Stomach smooth muscle (tissue), 2 donors: Measurements from ENCODE around the gene INPP4A.

ENCODE experiments used
- H3K27ac ChIP-seq: one replicate; pipeline ENCODE4 v1.7.0; 2013; ENCODE audit warnings: mild to moderate bottlenecking, low read length, inconsistent platforms
- H3K27me3 ChIP-seq, 2 donors: one replicate each; pipeline ENCODE4 v1.7.0; 2013; ENCODE audit warnings: low read length in 2 of 2; ENCODE audit not compliant: insufficient read depth in 2 of 2, control insufficient read depth in 1 of 2
- H3K36me3 ChIP-seq, 2 donors: one replicate each; pipeline ENCODE4 v1.7.0; 2013; ENCODE audit warnings: low read length in 2 of 2; ENCODE audit not compliant: control insufficient read depth in 2 of 2, insufficient read depth in 2 of 2
- H3K4me1 ChIP-seq: one replicate; pipeline ENCODE4 v1.7.0; 2013; ENCODE audit warnings: low read length; ENCODE audit not compliant: control insufficient read depth, insufficient read depth
- H3K4me3 ChIP-seq, 2 donors: one replicate each; pipeline ENCODE4 v1.7.0; 2013; ENCODE audit warnings: low read length in 2 of 2
- H3K9ac ChIP-seq, 2 donors: one replicate each; pipeline ENCODE4 v1.7.0; 2013; ENCODE audit warnings: low read length in 2 of 2, mild to moderate bottlenecking in 1 of 2
- H3K9me3 ChIP-seq, 2 donors: one replicate each; pipeline ENCODE4 v1.7.0; 2013; ENCODE audit warnings: low read length in 2 of 2; ENCODE audit not compliant: control insufficient read depth in 2 of 2
- donor health status: healthy.
- donor health status: Pancreatic carcinoma.

Gene INPP4A

DNA sequence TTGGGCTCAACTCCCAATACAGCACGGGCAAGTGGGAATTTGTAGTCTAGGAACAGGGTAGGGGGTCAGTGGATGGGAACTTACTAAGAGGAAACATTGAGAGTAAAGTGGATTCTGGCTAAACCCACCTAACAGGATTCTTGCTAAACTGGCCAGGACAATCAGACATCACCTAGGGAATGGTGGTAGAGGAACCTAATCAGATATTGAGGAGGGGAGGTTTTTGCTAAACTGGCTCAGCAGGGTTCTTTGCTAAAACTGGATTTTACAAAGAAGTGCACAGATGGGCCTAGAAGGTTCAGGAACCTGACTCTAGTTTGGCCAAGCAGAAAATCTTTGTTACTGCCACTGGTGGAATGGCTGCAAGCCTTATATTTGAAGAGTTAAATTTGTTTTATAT lies 55.9 kb downstream of the INPP4A start:
- peaks cover 24% of the 10 kb centered on the region for H3K4me1 ChIP-seq
- no peaks in the 10 kb centered on the region for H3K9me3 ChIP-seq
- H3K27me3 ChIP-seq, result no peaks in the 10 kb centered on the region
- H3K27ac ChIP-seq, result no peak overlapping the region
- H3K9ac ChIP-seq, result no peak overlapping the region
- no peaks in the 10 kb centered on the region for H3K36me3 ChIP-seq
- no peak overlapping the region for H3K4me3 ChIP-seq

DNA sequence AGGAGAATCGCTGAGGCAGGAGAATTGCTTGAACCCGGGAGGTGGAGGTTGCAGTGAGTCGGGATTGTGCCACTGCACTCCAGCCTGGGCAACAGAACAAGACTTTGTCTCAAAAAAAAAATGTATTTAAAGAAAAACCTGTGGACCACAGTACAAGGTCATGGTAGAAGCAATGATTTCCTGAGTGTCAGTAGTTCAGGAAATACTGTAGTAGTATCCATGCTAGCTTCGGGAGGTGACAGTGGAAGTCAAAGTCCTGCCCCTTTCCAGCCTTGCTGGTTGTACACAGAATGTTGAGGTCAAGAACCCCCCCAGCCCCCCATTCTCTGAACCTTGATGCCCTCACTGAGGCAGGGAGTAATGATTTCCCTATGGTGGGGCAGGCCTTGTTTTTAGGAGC lies 56.6 kb downstream of the INPP4A start:
- Histone ChIP-seq H3K4me1 (peaks cover 26% of the 10 kb centered on the region), H3K9me3 (no peaks in the 10 kb centered on the region), H3K36me3 (no peaks in the 10 kb centered on the region), H3K9ac (no peak overlapping the region), H3K27ac (no peak overlapping the region), H3K4me3 (no peak overlapping the region), H3K27me3 (no peaks in the 10 kb centered on the region)

DNA sequence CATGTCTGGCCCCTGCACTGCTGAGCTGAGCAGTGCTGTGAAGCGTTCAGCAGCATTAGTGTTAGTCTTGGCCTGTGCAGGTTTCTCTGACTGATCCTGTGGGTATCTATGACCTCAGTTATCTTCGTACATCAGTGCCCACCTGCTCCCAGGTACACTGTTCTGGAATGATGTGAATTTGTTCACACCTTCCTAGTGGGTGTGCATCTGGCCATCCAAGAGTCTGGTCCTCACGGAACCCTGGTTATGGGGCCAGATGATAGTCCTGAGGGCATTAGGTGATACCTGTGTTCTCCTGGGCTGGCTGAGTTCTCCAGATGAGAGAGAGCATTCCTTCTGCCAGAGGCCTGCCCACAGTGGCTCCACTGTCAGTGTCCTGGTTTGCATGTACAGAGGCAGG lies 57.2 kb downstream of the INPP4A start:
- H3K4me3 ChIP-seq, result no peak overlapping the region
- H3K4me1 ChIP-seq, result peaks cover 28% of the 10 kb centered on the region
- no peak overlapping the region for H3K9ac ChIP-seq
- no peaks in the 10 kb centered on the region for H3K27me3 ChIP-seq
- peaks cover 0 to 4% of the 10 kb centered on the region in 2 donors for H3K36me3 ChIP-seq
- H3K27ac ChIP-seq, result no peak overlapping the region
- no peaks in the 10 kb centered on the region for H3K9me3 ChIP-seq

DNA sequence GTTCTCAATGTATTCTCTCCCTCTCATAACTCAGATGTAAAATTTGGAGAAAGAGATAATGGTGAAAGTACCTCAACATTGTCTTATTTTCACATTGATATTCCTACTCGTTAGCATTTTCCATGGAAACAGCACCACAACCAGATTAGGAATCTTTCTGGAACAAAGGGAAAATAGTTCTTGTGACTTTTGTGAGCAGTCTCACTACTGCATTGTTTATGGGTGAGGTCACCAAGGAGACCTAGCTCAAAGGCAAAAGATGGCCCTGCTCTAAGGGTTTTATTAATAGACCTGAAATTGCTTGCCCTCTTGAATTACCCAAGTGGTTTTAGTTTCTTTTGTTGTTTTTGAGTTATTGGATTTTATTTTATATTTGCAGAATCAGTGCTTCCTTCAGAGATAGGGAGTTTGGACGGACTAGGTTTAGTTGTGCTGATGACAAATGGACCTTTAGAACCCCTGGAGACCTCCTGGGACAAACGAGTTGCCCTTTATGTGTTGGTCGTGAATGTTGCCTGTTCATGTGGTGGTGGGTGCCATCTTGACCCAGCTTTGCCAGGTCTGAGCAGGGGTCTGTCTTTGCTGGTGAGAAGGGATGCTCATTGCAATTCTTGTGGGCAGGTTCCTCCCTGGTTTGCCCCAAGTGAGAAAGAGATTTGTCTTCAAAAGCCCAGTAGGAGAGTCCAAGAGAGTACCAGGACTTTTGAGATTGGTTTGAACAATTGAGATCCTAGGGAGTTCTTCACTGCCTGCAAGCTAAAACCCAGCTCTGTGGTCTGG lies 58.1 kb downstream of the INPP4A start:
- Histone ChIP-seq H3K4me1 (peaks cover 32% of the 10 kb centered on the region), H3K36me3 (peaks cover 0 to 5% of the 10 kb centered on the region in 2 donors), H3K27me3 (no peaks in the 10 kb centered on the region), H3K27ac (no peak overlapping the region), H3K9ac (no peak overlapping the region), H3K9me3 (no peaks in the 10 kb centered on the region), H3K4me3 (no peak overlapping the region)

DNA sequence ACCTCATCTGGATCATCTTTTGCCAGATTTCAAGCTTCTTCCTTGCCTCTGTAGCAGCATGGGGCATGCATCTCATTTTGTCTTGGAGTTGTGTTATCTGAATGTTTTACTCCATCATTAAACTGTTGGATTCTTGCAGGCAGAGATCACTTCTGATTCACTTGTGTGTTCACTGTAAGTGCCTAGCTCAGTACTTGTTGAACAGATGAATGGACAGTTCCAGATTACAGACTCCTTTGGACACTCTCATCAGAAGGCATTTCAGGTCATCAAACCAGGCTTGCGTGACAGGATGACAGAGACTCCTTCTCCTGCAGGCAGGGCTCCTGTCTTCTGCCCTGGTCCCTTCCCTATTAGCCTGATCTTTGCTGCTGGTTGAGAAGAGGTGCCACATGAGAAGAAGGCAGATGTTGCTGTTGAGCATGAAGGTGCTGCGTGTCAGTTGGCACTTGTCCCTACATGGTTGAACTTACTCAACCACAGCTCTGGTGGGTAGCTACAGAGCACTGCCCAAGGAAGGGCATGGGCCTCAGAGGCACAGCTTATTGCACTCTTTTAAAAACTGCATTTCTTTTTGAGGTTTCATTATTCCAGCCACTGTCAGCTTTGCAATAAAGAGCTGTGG lies 58.9 kb downstream of the INPP4A start:
- peaks cover 0 to 5% of the 10 kb centered on the region in 2 donors for H3K36me3 ChIP-seq

DNA sequence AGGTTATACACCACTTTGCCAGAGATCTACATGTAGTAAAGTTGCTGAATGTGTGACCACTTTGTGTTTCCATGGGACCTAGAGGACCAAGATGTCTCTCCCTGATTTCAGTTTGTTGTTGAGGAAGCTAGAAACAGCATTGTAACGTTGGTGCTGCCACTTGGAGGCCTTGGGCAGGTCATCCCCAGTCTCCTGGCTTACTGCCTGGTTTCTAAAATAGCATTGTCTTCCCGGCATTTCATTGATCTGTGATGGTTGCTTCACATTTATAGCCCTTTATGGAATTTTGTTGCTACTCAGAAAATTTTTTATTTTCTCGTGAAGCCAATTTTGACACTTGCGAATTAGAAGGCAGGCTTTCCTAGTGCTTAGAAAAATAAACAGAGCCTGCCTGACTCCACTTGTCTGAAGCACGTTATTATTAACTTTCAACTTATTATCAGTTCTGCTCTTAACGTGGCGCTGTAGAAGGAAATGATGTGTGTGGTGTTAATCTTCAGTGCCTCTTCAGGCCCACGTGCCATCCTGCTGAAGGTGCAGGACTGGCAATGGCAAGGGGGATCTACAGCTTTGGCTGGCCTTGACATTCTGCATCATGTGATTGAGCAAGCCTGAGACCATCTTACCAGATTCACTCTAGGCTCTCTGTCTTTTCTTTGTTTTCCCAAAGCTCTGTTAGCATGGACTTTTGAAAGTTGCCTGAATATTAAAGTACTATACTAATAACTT lies 59.9 kb downstream of the INPP4A start:
- Histone ChIP-seq H3K36me3 (peaks cover 0 to 5% of the 10 kb centered on the region in 2 donors), H3K27ac (peak overlapping the region; percentile 74), H3K27me3 (no peaks in the 10 kb centered on the region), H3K4me3 (no peak overlapping the region), H3K9me3 (no peaks in the 10 kb centered on the region), H3K9ac (peak overlapping the region in 1 of 2 donors; percentile 1), H3K4me1 (peaks cover 39% of the 10 kb centered on the region)

More for the DNA sequence above, 58.9 kb downstream of the INPP4A start:
- no peaks in the 10 kb centered on the region for H3K9me3 ChIP-seq
- H3K9ac ChIP-seq, result no peak overlapping the region
- H3K27me3 ChIP-seq, result no peaks in the 10 kb centered on the region
- H3K4me3 ChIP-seq, result no peak overlapping the region
- peaks cover 39% of the 10 kb centered on the region for H3K4me1 ChIP-seq
- peak overlapping the region; percentile 74 for H3K27ac ChIP-seq

DNA sequence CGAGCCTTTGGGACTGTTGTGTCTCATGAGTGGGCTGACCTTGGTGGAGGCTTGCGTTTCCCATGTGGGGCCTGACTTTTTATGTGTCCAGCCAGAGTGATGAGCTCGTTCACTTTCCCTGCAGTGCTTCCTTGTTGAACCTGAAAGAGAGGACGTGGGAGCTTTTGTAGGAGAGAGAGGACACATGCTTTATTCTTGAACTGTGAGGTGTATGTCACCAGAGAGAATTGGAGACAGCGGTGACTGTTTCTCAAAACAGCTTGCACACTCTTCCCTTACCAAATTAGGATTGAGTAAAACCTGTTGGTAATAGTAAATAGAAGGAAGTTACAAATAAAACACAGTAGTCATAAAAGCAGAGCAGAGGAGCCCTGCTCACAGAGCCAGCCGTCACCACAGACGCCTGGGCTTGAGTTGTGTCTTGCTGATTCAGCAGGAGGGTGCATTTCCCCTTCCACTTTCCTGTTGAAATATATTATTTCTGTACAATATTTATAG lies 60.7 kb downstream of the INPP4A start:
- Histone ChIP-seq H3K36me3 (peaks cover 0 to 5% of the 10 kb centered on the region in 2 donors), H3K9me3 (no peaks in the 10 kb centered on the region), H3K4me3 (no peak overlapping the region), H3K9ac (no peak overlapping the region), H3K4me1 (peaks cover 39% of the 10 kb centered on the region), H3K27ac (peak overlapping the region; percentile 74), H3K27me3 (no peaks in the 10 kb centered on the region)

DNA sequence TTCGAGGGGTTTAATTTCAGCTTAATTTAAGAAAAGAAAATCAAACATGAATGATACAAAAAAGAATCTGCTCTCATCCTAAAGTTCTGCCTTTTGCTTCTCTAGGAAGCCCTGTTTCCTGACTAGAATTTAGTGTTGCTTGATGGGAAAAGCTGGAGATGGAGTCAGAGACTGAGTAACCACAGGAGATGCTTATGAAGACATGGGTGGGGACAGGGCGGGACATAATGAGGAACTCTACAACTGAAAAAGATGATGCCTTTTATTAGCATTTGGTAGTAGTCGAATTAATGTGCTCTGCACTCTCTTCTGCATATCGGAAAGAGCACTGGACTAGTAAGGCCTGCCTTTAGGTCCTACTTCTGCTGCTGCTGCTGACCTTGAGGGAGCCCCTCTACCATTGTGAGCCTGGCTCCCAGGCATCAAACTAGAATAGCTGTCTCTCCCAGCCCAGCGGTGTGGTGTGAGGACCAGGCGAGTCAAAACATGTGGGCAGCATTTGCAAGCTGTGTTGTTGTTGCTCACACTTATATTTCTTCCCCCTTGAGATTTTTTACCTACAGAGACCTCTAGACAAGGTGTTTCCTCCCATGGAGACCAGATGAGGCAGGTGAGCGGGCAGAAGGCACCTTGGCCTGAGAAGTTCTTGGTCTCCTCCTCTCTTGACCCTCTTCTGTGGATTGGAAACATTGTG lies 61.5 kb downstream of the INPP4A start:
- Histone ChIP-seq H3K27me3 (no peaks in the 10 kb centered on the region), H3K27ac (no peak overlapping the region), H3K4me3 (no peak overlapping the region), H3K36me3 (peaks cover 0 to 5% of the 10 kb centered on the region in 2 donors), H3K4me1 (peaks cover 39% of the 10 kb centered on the region), H3K9ac (no peak overlapping the region), H3K9me3 (no peaks in the 10 kb centered on the region)

DNA sequence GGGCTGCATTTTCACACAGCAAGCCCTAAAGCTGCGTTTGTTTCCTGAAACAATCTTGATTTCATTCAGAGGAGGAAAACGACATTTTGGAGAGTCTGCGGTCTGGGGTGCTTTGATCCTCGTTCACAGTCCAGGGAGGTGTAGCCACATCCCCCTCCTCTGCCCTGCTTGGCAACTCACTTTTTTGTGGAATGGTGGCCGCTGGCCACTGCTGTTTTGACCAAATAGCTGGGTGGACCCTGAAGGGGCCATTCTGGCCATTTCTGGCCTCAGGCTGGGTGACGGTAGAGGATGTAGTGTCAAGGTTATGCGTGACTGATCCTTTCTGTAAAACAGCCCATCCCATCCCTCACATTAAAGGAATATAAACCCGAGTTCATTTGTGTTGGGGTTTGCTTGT lies 62.2 kb downstream of the INPP4A start:
- Histone ChIP-seq H3K9ac (no peak overlapping the region), H3K27ac (no peak overlapping the region), H3K4me3 (no peak overlapping the region), H3K27me3 (no peaks in the 10 kb centered on the region), H3K9me3 (no peaks in the 10 kb centered on the region), H3K36me3 (peaks cover 0 to 5% of the 10 kb centered on the region in 2 donors), H3K4me1 (peaks cover 39% of the 10 kb centered on the region)

DNA sequence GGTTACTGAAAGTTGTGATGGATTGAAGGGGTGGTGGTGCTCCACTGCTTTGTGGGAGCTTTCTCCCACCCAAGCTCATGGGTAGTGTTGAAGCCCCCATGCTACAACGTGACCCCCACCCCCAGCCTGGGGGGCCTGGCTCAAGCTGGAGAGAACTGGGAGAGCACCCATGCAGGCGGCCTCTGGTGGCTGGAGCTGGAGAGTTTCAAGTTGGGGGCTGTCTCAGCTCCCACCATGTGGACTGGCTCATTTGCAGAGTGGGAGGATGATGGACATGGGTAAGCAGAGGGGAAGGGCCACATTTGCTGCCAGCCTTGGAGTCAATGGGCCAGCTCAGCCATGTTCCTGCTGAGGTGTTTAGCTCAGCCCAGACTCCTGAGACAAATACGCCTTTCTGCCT lies 62.8 kb downstream of the INPP4A start:
- Histone ChIP-seq H3K27ac (no peak overlapping the region), H3K4me1 (peaks cover 39% of the 10 kb centered on the region), H3K9me3 (no peaks in the 10 kb centered on the region), H3K27me3 (no peaks in the 10 kb centered on the region), H3K9ac (no peak overlapping the region), H3K4me3 (no peak overlapping the region), H3K36me3 (peaks cover 0 to 5% of the 10 kb centered on the region in 2 donors)
